K562 (cell line): ENCODE data around the gene PTPRC. TPM values are rescaled to one million over a fixed set of nuclear protein-coding genes. Genes with fewer than 3 reads are reported as not detected.

Source experiments
- CBFB ChIP-seq: sonication (generic); formaldehyde crosslinking; IDR thresholded peaks from 2 replicates; pipeline ENCODE4 v1.4.0; 2020; ENCODE audit warnings: mild to moderate bottlenecking, missing genetic modification reagents
- CBX3 ChIP-seq, 2 experiments: IDR thresholded peaks; 1 replicate in 1 of 2; 2 replicates in 1 of 2; pipeline ENCODE4 v1.6.1; 2012; ENCODE audit warnings: inconsistent platforms in 2 of 2, low read length in 2 of 2, borderline replicate concordance in 1 of 2, control low read depth in 1 of 2
- CHD1 ChIP-seq: fragments of 200-600 bp; sonication (generic); IDR thresholded peaks from one replicate; pipeline ENCODE4 v1.6.1; 2012; ENCODE audit warnings: mild to moderate bottlenecking, moderate library complexity, low read length, inconsistent platforms
- E2F4 ChIP-seq: sonication (generic); formaldehyde crosslinking; IDR thresholded peaks from 2 replicates; pipeline ENCODE4 v1.8.0; 2022; ENCODE audit warnings: mild to moderate bottlenecking, low read depth, missing genetic modification reagents
- EWSR1 ChIP-seq: fragments of 450-650 bp; IDR thresholded peaks from 2 replicates; pipeline ENCODE4 v1.6.1; 2018; ENCODE audit warnings: borderline replicate concordance, mild to moderate bottlenecking, low read depth, moderate library complexity; ENCODE audit not compliant: partially characterized antibody
- HMG20B ChIP-seq: fragments of 250-450 bp; sonication (Bioruptor Pico); IDR thresholded peaks from 2 replicates; pipeline ENCODE4 v1.5.0; 2021; ENCODE audit warnings: mild to moderate bottlenecking
- PHB ChIP-seq: fragments of 250-450 bp; sonication (Bioruptor Pico); IDR thresholded peaks from 2 replicates; pipeline ENCODE4 v1.5.0; 2021
- PHF8 ChIP-seq: fragments of 200-600 bp; sonication (generic); IDR thresholded peaks from 2 replicates; pipeline ENCODE4 v1.6.1; 2012; ENCODE audit warnings: mixed run types, mild to moderate bottlenecking, inconsistent platforms, low read length, moderate library complexity, borderline replicate concordance
- PKNOX1 ChIP-seq: fragments of 450-650 bp; IDR thresholded peaks from 2 replicates; pipeline ENCODE4 v1.6.1; 2016
- RFX1 ChIP-seq: fragments of 450-650 bp; IDR thresholded peaks from 2 replicates; pipeline ENCODE4 v1.6.1; 2016; ENCODE audit warnings: mild to moderate bottlenecking, moderate library complexity
- RUNX1 ChIP-seq: sonication (generic); IDR thresholded peaks from 2 replicates; pipeline ENCODE4 v1.6.1; 2016; ENCODE audit warnings: antibody characterized with exemption, low read depth
- SAFB2 ChIP-seq: fragments of 200-400 bp; formaldehyde crosslinking; IDR thresholded peaks from 2 replicates; pipeline ENCODE4 v1.6.1; 2018; ENCODE audit warnings: borderline replicate concordance, low read length, low read depth, moderate library complexity; ENCODE audit not compliant: severe bottlenecking
- SMAD1 ChIP-seq: fragments of 150-350 bp; IDR thresholded peaks from 2 replicates; pipeline ENCODE4 v1.6.1; 2014; ENCODE audit warnings: low read length, low read depth; ENCODE audit not compliant: partially characterized antibody
- U2AF2 ChIP-seq: fragments of 200-400 bp; formaldehyde crosslinking; optimal IDR thresholded peaks from 2 replicates; pipeline ENCODE3; 2017; ENCODE audit warnings: low read depth, mild to moderate bottlenecking, low read length
- ZNF354B ChIP-seq: fragments of 250-450 bp; sonication (Bioruptor Pico); IDR thresholded peaks from 2 replicates; pipeline ENCODE4 v1.4.0; 2020
- polyA plus RNA-seq, 8 experiments: library from polyadenylated mRNA; depleted of rRNA in 4 of 8; stranded (reverse) in 5 of 8; unstranded in 3 of 8; fragments of >200 nt; fragmentation: Nextera tagmentation in 2 of 8; fragmentation: Illumina TruSeq in 1 of 8; extraction: Ambion mirVana in 2 of 8; extraction: Trizol in 1 of 8; gene quantifications; 2 replicates each; pipeline versions ENCODE4 v1.2.1 to v1.2.3, GENCODE V29; 2011 to 2014; ENCODE audit warnings: inconsistent platforms in 1 of 8, missing spikeins in 1 of 8
- total RNA-seq, 7 experiments: library from RNA; depleted of rRNA in 6 of 7; stranded (reverse); fragments of >200 nt in 6 of 7; fragmentation: Illumina TruSeq in 2 of 7; extraction: Trizol in 2 of 7; gene quantifications; 2 replicates each; pipeline versions ENCODE4 v1.2.1 to v1.2.3, GENCODE V29; 2011 to 2021; ENCODE audit warnings: low replicate concordance in 1 of 7
- TF ChIP-seq, protein P1 (sequence below): fragments of 250-450 bp; sonication (Bioruptor Pico); IDR thresholded peaks from 2 replicates; pipeline ENCODE4 v1.4.0; 2020
- TF ChIP-seq, protein P2 (sequence below): sonication (generic); formaldehyde crosslinking; IDR thresholded peaks from 2 replicates; pipeline ENCODE4 v1.8.0; 2022; ENCODE audit warnings: missing genetic modification reagents, mild to moderate bottlenecking, borderline replicate concordance

Gene PTPRC
- total and polyA plus RNA-seq, 9 of the 15 experiments (the other 6 are each of a cell fraction or from before 2014, with no cell fraction given) = 7.1 to 107 (median 62.9) TPM

DNA sequence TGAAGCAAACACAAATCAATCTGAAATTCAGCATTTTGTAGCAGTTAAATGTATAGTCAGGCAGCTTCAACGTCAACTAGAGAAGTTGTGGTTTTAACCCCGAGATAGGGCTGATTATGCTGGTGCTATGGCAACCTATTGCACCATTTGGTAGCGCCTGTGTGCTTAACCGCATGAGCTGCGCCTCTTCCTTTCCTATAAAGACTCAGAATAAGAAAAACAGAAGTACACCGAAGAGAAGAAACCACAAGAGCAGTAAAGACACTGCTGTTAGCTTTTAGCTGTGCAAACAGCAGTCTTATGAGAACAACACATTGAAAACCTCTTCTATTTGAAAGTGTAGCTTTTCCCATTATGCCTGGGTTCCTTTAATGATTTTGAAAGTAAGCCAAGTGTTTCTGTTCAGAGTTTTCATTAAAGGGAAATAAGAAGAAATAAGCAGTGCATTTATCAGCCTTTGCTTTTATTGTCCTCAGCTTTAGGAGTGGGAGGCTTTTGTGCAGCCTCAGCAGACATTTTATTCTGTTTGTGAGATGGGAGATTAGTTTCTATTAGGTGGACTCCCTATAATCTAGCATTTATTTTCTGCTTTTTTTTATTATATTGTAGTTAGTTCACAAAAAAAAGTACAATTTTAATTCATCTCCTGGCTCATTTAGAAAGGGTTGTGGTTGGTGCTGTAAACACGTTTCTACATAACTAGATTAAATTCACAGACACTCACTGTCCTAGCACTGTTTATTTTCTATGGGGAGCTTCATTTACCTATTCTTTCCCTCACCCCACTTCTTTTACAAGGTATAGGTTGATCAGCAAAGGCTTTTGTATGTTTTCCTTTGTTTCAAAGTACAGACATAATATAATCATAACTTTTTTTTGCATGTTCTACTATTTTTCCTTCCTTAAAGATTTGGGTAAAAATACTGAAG, 43.3 kb downstream of the PTPRC start (continued):
- TF ChIP-seq PHF8 = no peak
- no peak for TF ChIP-seq PKNOX1
- TF ChIP-seq U2AF2 = no peak
- no peak for TF ChIP-seq HMG20B (CRISPR knock-in tag)
- TF ChIP-seq, protein P1, sequence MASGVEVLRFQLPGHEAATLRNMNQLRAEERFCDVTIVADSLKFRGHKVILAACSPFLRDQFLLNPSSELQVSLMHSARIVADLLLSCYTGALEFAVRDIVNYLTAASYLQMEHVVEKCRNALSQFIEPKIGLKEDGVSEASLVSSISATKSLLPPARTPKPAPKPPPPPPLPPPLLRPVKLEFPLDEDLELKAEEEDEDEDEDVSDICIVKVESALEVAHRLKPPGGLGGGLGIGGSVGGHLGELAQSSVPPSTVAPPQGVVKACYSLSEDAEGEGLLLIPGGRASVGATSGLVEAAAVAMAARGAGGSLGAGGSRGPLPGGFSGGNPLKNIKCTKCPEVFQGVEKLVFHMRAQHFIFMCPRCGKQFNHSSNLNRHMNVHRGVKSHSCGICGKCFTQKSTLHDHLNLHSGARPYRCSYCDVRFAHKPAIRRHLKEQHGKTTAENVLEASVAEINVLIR (CRISPR knock-in tag) = peak; percentile 67
- TF ChIP-seq EWSR1 = no peak
- no peak for TF ChIP-seq SAFB2
- TF ChIP-seq RUNX1 = no peak
- TF ChIP-seq ZNF354B = no peak
- peak; percentile 95 for TF ChIP-seq RFX1
- peak; percentile 41 for TF ChIP-seq SMAD1
- peak in 1 of 2 experiments; percentile 81; a peak in 2 of 3 replicates for TF ChIP-seq CBX3 (IDR thresholded peaks at IDR 0.05; ENCODE audit: borderline replicate concordance in 1 of 2, low read length in 2 of 2)
- TF ChIP-seq CBFB (CRISPR knock-in tag) = no peak; the same call in 1 of the 2 replicates
- no peak for TF ChIP-seq PHB
- no peak for TF ChIP-seq E2F4 (CRISPR knock-in tag)
- TF ChIP-seq CHD1 = no peak
- TF ChIP-seq, protein P2, sequence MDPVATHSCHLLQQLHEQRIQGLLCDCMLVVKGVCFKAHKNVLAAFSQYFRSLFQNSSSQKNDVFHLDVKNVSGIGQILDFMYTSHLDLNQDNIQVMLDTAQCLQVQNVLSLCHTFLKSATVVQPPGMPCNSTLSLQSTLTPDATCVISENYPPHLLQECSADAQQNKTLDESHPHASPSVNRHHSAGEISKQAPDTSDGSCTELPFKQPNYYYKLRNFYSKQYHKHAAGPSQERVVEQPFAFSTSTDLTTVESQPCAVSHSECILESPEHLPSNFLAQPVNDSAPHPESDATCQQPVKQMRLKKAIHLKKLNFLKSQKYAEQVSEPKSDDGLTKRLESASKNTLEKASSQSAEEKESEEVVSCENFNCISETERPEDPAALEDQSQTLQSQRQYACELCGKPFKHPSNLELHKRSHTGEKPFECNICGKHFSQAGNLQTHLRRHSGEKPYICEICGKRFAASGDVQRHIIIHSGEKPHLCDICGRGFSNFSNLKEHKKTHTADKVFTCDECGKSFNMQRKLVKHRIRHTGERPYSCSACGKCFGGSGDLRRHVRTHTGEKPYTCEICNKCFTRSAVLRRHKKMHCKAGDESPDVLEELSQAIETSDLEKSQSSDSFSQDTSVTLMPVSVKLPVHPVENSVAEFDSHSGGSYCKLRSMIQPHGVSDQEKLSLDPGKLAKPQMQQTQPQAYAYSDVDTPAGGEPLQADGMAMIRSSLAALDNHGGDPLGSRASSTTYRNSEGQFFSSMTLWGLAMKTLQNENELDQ (CRISPR knock-in tag) = no peak
